HG03280 (cell line): Measurements from ENCODE around the gene TAS1R2.
"Not testable (repeated sequence)": the region's sequence is repeated elsewhere in the genome, so short reads cannot be mapped to it uniquely, and the experiment has no call there.

ENCODE experiments used
- ATAC-seq: cut with Tn5 transposase; IDR thresholded peaks from one replicate; pipeline ENCODE4 v1.9.1; 2021; ENCODE audit warnings: mild to moderate bottlenecking, moderate library complexity; ENCODE audit not compliant: unreplicated experiment

TAS1R2 gene

GRCh38 chr1:18859560-18859959, at the start of gene TAS1R2:
TSS of gene TAS1R2 (minus strand) at chr1:18859660. CDS start at chr1:18859660, 0 bp downstream.
- no peak for ATAC-seq

- no peak for ATAC-seq
These were observed 48.7 kb upstream of the TAS1R2 start for GRCh38 chr1:18907917-18908845.

GRCh38 chr1:18907021-18907916, 47.8 kb upstream of the TAS1R2 start:
- ATAC-seq = no peak

GRCh38 chr1:18903291-18903756, 43.9 kb upstream of the TAS1R2 start:
- ATAC-seq = no peak

GRCh38 chr1:18902523-18903290, 43.2 kb upstream of the TAS1R2 start, which contains the start of gene ALDH4A1:
TSS of gene ALDH4A1 (minus strand) at chr1:18902555. CDS start at chr1:18902523, 32 bp downstream.
- ATAC-seq = peak; percentile 98

- no peak for ATAC-seq
These were observed 42.6 kb upstream of the TAS1R2 start for GRCh38 chr1:18901952-18902522.

GRCh38 chr1:18901147-18901951, 41.9 kb upstream of the TAS1R2 start:
- ATAC-seq = no peak

GRCh38 chr1:18900303-18900841, 40.9 kb upstream of the TAS1R2 start:
- ATAC-seq = no peak

- no peak for ATAC-seq
These were observed 40.0 kb upstream of the TAS1R2 start for GRCh38 chr1:18899363-18900049.

- no peak for ATAC-seq
These were observed 39.1 kb upstream of the TAS1R2 start for GRCh38 chr1:18898567-18898966.

- no peak for ATAC-seq
These were observed 35.9 kb upstream of the TAS1R2 start for GRCh38 chr1:18895317-18895716.

GRCh38 chr1:18893120-18893519, 33.7 kb upstream of the TAS1R2 start:
- ATAC-seq = no peak

- not testable (repeated sequence) for ATAC-seq
These were observed 32.4 kb upstream of the TAS1R2 start for GRCh38 chr1:18891858-18892257.

GRCh38 chr1:18891426-18891780, 31.9 kb upstream of the TAS1R2 start:
- ATAC-seq = no peak

- no peak for ATAC-seq
These were observed 31.4 kb upstream of the TAS1R2 start for GRCh38 chr1:18890706-18891425.

- no peak for ATAC-seq
These were observed 26.5 kb upstream of the TAS1R2 start for GRCh38 chr1:18886003-18886335.

- ATAC-seq = no peak
These were observed 26.0 kb upstream of the TAS1R2 start for GRCh38 chr1:18885311-18886002.

- ATAC-seq = no peak
These were observed 25.3 kb upstream of the TAS1R2 start for GRCh38 chr1:18884727-18885126.
